HG02610 (cell line): ENCODE data around the gene NOS3.
"Not testable (repeated sequence)": the region's sequence is repeated elsewhere in the genome, so short reads cannot be mapped to it uniquely, and the experiment has no call there.

Experiments used
- ATAC-seq: cut with Tn5 transposase; IDR thresholded peaks from one replicate; pipeline ENCODE4 v1.9.1; 2021; ENCODE audit warnings: mild to moderate bottlenecking, moderate library complexity; ENCODE audit not compliant: unreplicated experiment

Gene NOS3

DNA sequence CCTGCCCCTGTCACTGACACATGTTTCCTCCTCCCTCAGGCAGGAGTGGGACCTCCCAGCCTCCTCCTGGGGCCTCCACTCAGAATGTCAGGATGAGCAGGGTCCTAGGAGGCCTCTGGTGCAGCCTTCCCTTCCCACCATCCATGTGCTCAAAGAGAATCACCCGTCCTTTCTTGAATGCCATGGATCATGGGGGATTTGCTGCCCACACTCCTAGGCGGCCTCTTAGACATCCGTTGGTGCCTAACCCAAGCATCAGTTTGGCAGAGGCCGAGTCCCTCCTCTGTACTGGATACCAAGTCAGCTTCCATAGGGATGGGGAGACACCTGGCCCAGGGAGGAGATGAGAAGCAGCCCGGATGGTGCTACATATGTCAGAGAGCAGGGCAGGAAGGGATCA lies 7.0 kb downstream of the NOS3 start:
- no peak for ATAC-seq

DNA sequence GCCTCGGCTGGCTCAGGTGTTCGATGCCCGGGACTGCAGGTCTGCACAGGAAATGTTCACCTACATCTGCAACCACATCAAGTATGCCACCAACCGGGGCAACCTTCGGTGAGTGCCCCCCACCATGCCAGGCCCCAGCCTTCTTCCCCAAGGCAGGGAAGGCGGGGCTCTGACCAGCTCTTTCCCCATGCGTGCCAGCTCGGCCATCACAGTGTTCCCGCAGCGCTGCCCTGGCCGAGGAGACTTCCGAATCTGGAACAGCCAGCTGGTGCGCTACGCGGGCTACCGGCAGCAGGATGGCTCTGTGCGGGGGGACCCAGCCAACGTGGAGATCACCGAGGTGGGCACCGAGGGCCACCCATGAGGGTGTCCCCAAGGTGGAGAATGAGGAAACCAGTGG lies 7.5 kb downstream of the NOS3 start:
- ATAC-seq = no peak

DNA sequence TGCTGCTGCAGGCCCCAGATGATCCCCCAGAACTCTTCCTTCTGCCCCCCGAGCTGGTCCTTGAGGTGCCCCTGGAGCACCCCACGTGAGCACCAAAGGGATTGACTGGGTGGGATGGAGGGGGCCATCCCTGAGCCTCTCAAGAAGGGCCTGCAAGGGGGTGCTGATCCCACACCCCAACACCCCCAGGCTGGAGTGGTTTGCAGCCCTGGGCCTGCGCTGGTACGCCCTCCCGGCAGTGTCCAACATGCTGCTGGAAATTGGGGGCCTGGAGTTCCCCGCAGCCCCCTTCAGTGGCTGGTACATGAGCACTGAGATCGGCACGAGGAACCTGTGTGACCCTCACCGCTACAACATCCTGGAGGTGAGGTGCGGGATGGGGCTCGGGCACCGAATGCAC lies 8.2 kb downstream of the NOS3 start:
- no peak for ATAC-seq

DNA sequence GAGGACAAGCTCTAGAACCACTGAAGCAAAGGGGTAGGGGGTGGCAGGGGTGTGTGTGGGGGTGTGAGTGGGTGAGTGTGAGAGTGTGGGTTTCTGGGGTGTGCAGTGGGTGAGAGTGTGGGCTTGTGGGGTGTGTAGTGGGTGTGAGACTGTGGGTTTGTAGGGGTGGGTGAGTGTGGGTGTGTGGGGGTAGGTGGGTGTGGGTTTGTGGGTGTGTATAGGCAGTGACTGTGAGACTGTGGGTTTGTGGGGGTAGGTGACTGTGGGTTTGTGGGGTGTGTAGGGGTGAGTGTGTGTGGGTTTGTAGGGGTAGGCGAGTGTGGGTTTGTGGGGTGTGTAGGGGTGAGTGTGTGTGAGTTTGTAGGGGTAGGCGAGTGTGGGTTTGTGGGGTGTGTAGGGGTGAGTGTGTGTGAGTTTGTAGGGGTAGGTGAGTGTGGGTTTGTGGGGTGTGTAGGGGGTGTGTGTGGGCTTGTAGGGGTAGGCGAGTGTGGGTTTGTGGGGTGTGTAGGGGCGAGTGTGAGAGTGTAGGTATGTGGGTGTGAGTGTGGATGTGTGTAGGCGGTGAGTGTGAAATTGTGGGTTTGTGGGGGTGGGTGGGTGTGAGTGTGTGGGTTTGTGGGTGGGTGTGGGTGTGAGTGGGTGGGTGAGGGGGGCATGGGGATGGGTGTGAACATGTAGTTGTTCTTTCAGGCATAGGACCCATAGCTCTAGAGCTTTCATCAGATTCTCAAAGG lies 8.8 kb downstream of the NOS3 start:
- ATAC-seq = no peak

DNA sequence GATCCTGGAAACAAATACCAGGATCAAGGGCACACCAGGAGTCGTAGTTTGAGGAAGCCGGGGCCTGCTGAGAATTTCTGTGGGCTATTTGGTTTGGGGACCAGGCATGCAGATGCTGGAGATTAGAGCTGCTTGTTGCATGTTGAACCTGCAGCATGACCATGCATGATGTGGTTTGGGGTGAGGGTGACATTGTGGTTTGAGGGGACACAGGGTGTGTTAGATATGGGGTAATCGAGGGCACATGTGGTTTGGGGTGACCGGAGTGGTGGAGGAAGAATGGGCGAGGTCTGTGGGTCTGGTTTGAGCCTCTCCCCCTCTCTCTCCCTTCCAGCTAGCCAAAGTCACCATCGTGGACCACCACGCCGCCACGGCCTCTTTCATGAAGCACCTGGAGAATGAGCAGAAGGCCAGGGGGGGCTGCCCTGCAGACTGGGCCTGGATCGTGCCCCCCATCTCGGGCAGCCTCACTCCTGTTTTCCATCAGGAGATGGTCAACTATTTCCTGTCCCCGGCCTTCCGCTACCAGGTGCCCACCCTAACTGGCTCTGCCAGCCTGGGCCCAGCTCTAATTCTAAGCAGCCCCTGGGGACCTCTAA lies 10.2 kb downstream of the NOS3 start:
- no peak for ATAC-seq

DNA sequence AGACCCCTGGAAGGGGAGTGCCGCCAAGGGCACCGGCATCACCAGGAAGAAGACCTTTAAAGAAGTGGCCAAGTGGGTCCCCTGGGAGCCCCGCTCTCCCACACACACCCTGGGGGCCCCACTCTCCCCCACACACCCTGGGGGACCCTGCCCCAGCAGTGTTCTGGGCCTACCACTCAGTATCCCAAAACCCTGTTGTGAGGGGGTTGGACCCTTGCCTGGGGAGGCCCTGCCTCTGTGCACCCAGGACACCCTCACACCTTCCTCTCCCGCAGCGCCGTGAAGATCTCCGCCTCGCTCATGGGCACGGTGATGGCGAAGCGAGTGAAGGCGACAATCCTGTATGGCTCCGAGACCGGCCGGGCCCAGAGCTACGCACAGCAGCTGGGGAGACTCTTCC lies 10.7 kb downstream of the NOS3 start:
- no peak for ATAC-seq

DNA sequence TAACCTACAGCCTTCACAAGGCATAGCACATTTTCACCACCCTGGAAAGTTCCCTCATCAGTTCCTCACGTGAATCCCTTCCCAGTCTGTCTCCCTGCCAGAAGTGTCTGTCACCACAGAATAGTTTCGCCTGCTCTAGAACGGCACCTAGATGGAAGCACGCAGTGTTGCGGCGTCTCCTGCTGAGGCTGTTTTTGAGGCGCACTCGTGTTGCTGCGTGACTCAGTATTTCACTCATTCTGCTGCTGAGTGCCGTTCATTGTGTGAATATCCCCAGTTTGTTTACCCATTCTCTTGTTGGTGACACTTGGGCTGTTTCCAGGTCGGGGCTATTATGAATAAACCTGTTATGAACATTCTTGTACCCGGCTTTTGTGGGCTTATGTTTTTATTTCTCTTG lies 12.8 kb downstream of the NOS3 start:
- no peak for ATAC-seq

DNA sequence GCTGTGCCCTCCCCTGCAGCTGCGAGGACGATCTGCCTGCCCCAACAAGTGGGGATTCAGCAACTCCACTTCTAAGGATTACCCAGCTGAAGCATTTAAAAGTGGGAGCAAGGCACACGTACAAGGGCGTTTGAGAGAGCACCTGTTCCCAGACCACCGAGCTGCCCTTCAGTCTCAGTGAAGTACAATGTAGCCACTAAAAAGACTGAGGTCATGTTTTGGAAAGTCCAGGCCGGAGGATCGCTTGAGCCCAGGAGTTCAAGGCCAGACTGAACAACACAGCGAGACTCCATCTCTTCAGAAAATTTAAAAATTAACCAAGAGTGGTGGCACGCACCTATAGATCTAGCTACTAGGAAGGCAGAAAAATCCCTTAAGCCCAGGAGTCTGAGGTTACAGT lies 14.7 kb downstream of the NOS3 start:
- no peak for ATAC-seq

DNA sequence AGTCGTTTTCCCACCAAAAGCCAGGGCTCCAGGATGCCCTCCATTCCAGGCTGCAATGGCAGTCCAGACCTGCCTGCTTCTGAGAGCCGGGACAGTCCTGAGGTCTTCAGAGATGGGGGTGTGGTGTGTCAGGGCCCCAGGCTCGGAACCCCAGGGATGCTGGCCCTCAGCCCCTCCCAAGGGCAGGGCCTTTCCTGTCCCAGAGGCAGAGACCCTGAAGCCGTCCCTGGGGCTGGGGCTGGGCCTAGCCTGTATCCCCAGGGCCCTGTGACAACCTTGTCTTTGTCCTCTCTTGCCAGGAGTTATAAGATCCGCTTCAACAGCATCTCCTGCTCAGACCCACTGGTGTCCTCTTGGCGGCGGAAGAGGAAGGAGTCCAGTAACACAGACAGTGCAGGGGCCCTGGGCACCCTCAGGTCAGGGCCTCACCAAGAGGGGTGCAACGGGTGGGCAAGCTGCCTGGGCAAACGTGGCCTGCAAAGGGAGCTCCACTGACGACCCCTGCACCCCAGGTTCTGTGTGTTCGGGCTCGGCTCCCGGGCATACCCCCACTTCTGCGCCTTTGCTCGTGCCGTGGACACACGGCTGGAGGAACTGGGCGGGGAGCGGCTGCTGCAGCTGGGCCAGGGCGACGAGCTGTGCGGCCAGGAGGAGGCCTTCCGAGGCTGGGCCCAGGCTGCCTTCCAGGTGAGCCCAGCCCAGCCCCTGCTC lies 15.9 kb downstream of the NOS3 start:
- ATAC-seq = no peak

DNA sequence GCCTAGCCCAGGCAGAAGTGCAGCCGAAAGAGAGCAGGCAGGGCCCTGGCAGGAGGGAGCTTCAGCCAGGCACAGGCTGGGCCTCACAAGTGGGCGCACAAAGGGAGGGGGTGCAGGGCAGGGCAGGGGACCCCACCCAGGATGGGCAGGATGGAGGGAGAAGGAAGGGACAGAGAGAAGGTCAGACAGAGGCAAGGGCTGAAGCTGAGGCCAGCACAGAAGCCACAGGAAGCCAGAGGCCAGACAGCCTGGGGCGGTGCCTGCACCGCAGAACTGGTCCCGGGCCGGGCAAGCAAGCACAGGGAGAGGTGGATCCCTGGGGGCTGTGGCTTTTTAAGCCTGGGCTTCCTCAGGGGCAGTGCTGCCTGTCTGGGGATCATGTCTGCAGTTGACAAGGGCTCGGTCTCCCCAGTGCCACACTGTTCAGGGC lies 16.7 kb downstream of the NOS3 start:
- no peak for ATAC-seq

DNA sequence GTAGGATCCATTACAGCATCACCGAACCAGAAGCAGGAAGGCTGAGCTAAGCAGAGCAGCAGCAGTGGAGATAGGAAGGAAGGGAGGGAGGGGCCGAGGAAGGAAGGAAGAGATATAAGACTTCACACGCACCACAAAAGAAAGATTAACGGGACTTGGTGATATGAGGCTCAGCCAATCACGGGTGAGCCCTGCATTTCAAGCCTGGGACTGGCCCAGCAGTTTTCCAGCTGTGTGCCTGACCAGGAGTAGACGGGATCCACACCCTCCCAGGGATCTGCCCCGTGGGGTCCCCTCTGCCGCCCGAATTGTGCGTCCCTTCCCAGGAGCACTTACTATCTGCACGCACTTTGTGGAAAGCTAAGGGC lies 17.3 kb downstream of the NOS3 start:
- no peak for ATAC-seq

DNA sequence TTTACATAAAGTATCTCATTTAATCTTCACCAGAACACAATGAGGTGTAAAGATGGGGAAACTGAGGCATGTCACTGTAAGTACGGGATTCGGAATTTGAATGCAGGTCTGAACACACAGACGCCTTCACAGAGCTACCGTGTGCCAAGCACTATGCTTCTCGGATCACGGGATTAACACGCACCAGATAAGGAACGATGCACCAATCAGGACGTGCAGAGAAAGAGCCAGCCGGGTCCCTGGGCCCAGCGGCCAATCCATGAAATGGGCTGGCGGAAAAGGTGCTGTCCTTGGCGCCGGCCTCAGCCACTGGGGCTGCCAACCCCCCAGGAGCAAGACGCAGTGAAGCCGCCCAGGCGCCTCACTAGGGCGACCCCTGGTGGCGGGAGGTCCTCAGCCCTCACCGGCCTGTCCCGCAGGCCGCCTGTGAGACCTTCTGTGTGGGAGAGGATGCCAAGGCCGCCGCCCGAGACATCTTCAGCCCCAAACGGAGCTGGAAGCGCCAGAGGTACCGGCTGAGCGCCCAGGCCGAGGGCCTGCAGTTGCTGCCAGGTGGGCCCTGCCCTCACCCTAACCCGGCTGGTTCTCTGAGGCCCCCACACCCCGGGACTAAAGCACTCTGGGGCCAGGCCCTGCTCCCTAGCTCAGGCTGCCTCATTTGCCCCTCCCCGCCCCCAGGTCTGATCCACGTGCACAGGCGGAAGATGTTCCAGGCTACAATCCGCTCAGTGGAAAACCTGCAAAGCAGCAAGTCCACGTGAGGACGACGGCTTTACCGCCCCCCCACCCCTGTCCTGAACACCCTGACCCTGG lies 17.9 kb downstream of the NOS3 start:
- ATAC-seq = no peak

DNA sequence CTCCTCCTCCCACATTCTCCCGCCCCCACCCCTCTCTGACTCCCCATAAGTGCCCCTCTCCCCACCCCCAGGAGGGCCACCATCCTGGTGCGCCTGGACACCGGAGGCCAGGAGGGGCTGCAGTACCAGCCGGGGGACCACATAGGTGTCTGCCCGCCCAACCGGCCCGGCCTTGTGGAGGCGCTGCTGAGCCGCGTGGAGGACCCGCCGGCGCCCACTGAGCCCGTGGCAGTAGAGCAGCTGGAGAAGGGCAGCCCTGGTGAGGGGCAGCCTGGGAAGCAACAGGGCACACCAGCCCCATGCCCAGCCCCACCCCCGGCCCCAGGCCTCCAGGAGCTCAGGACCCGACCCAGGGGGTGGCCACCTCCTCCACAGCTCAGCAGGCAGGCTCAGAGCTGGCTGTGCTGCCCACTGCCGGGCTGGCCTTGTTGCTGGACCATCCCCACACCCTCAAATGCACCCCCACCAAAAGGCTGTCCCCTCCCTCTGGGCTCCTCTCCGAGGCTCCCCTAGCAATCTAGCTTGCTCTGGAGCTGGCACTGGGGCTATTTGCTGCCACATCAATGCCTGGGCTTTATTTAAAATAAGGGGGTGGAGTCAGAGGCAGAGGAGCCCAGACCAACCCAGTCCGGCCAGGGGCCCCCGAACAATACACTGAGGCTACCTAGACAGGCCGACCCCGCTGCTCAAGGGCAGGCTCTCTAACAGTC lies 18.7 kb downstream of the NOS3 start:
- no peak for ATAC-seq

DNA sequence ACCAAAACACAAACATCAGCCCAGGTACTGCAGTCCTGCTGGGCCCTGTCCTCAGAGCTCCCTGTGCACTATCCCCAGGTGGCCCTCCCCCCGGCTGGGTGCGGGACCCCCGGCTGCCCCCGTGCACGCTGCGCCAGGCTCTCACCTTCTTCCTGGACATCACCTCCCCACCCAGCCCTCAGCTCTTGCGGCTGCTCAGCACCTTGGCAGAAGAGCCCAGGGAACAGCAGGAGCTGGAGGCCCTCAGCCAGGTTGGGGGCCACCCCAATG lies 19.2 kb downstream of the NOS3 start:
- no peak for ATAC-seq

DNA sequence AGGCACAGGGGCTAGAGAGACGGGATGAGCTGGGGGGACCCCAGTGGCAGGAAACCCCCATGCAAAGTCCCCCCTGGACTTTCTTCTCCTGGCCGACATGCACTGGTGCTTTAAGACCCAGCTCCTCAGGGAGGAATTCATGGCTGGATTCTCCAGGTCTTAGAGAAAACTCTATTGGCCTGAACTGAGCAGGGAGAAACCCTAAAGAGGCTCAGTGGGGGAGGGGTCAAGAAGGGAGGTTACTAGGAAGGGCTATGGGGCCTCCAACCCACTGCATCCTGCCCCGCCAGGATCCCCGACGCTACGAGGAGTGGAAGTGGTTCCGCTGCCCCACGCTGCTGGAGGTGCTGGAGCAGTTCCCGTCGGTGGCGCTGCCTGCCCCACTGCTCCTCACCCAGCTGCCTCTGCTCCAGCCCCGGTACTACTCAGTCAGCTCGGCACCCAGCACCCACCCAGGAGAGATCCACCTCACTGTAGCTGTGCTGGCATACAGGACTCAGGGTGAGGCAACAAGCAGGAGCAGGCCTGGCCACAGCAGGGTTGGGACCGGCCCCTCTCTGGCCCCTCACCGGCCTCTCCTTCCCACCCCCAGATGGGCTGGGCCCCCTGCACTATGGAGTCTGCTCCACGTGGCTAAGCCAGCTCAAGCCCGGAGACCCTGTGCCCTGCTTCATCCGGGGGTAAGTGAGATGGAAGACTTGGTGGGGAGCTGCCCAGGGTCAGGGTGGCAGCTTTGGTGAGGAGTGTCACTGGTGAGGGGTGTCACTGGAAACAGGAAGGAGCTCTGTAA lies 19.7 kb downstream of the NOS3 start:
- ATAC-seq = no peak

DNA sequence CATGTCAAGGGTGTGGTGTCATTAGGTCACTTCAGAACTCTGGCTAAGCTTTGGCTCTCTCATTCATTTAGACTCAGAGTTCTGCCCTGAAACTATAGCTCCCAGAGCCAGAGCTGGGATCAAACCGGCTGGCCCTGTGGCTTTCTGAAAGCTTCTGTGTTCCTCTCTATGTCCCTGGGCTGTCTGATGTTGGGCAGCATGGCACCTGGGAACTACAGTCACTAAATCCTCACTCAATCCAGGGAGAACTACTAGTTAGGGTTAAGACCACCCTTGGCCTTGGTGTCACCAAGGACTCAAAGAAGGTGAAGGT lies 20.2 kb downstream of the NOS3 start:
- no peak for ATAC-seq

DNA sequence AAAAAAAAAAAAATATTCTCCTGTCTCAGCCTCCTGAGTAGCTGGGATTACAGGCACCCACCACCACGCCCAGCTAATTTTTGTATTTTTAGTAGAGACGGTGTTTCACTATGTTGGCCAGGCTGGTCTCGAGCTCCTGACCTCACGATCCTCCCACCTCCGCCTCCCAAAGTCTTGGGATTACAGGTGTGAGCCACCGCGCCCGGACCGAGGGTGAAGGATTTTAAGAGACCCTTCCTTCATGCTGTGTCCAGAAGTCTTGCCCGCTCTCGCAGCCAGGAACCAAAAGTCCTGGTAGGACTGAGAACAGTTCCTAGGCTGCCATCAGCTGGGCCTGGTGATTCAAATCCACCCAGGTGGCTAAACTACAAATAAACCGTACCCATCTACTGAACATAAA lies 20.8 kb downstream of the NOS3 start:
- not testable (repeated sequence) for ATAC-seq

DNA sequence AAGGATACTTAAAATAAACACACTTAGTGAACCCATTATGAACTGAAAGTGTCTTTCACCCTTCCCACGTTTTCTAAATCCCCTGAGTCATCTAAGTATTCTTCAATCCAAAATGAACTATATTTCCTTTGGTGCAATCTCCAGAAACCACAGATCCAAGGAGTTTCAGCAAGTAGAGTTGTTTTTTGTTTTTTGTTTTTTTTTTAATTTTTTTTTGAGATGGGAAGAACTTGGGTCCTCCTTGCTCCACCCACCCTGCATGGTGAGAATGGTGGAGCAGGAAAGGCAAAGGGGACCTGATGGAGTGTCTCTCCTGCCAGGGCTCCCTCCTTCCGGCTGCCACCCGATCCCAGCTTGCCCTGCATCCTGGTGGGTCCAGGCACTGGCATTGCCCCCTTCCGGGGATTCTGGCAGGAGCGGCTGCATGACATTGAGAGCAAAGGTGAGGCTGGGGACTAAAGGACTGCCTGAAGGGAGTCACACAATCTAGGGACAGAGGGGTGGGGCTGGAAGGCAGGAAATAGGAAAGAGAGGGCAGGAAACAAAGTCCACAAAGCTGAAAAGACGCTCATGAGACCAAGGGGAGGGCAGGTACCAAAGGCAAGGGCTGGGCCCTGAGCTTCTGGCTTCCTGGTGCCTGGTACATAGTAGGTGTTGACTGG lies 21.3 kb downstream of the NOS3 start:
- no peak for ATAC-seq

DNA sequence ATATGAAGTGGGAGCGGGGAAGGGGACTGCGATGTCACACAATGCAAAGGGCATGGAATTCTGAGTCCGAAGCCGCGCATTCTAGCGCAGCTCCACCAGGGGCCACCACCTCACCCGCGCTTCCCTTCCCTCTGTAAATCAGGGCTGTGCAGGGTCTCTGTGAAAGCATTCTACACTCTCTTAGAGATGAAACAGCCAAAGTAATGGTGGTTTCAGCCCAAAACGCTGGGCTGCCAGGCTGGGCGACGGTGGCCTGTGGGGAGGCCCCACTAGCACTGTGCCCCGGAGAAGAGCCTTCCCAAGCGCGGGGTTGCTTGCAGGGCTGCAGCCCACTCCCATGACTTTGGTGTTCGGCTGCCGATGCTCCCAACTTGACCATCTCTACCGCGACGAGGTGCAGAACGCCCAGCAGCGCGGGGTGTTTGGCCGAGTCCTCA lies 22.1 kb downstream of the NOS3 start:
- ATAC-seq = no peak

DNA sequence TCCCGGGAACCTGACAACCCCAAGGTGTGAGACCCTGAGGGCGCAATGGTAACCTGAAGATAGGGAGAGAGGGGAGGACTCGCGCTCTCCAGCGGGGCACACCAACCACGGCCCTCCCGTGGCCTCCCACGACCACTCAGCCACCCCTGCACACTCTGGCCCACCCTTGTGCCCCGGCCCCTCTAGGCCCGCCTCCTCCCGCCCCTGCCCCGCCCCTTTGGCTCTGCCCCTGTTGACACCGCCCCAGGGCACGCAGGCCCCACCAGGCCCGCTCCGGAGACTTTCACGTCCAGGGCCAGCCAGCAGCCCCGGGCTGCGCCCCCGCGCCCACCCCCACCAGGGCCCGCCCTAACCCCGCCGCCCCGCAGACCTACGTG lies 22.5 kb downstream of the NOS3 start:
- no peak for ATAC-seq
